HUES6 (cell line): ENCODE measurements around the gene ARFGEF3.
"Not testable (repeated sequence)": the region's sequence is repeated elsewhere in the genome, so short reads cannot be mapped to it uniquely, and the experiment has no call there.

Experiments
- H3K27ac ChIP-seq: 2 replicates; pipeline ENCODE4 v1.7.0; 2013; ENCODE audit warnings: low read depth, mild to moderate bottlenecking, low read length, inconsistent platforms
- H3K27me3 ChIP-seq: 2 replicates; pipeline ENCODE4 v1.6.1; 2013; ENCODE audit warnings: low read length; ENCODE audit not compliant: control insufficient read depth, insufficient read depth
- H3K36me3 ChIP-seq: 2 replicates; pipeline ENCODE4 v1.6.1; 2013; ENCODE audit warnings: low read length; ENCODE audit not compliant: control insufficient read depth, insufficient read depth
- H3K4me1 ChIP-seq: 2 replicates; pipeline ENCODE4 v1.6.1; 2013; ENCODE audit warnings: low read length; ENCODE audit not compliant: control insufficient read depth, insufficient read depth
- H3K4me3 ChIP-seq: 2 replicates; pipeline ENCODE4 v1.5.1; 2013; ENCODE audit warnings: low read depth, low read length
- H3K9ac ChIP-seq: one replicate; pipeline ENCODE4 v1.6.1; 2013; ENCODE audit warnings: mild to moderate bottlenecking, low read length
- H3K9me3 ChIP-seq: 2 replicates; pipeline ENCODE4 v1.6.1; 2013; ENCODE audit warnings: low read depth, low read length; ENCODE audit not compliant: control insufficient read depth, insufficient read depth

Gene ARFGEF3

GRCh38 chr6:138197570-138197969, 35.8 kb downstream of the ARFGEF3 start:
- no peak overlapping the region for H3K4me3 ChIP-seq
- H3K9me3 ChIP-seq, result no peaks in the 10 kb centered on the region
- no peaks in the 10 kb centered on the region for H3K27me3 ChIP-seq
- H3K36me3 ChIP-seq, result no peaks in the 10 kb centered on the region
- peaks cover 22% of the 10 kb centered on the region for H3K4me1 ChIP-seq
- H3K9ac ChIP-seq, result no peak overlapping the region
- no peak overlapping the region for H3K27ac ChIP-seq

DNA sequence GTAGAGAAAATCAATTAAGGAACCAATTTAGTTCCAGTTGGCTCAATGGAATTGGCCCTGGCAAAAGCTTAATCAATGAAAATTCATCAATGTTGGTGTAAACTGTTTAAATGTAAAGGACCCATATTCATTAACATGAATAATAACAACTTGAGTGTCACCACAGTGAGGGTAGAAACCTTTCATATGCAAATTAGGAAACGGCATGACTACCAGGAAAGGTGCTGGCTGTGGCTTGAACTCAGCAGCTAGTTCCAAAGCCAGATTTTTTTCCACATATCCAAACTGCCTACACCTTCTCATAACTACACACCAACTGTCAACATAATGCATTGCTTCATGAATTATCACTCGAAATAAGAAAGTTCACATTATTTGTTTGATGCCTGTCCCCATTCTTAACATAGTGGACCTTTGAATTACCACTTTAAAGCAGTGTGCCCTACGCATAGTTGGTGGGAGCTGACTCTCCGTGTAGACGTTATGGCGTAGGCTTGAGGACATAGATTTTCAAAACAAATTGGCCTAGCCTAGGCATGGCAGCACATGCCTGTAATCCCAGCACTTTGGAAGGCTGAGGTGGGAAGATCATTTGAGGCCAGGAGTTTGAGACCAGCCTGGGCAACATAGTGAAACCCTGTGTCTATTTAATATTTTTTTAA, 36.8 kb downstream of the ARFGEF3 start:
- no peak overlapping the region for H3K4me3 ChIP-seq

GRCh38 chr6:138201836-138202235, 40.1 kb downstream of the ARFGEF3 start:
- no peaks in the 10 kb centered on the region for H3K36me3 ChIP-seq
- no peak overlapping the region for H3K27ac ChIP-seq
- H3K27me3 ChIP-seq, result no peaks in the 10 kb centered on the region
- H3K9ac ChIP-seq, result no peak overlapping the region
- H3K4me3 ChIP-seq, result no peak overlapping the region
- H3K4me1 ChIP-seq, result peaks cover 14% of the 10 kb centered on the region
- no peaks in the 10 kb centered on the region for H3K9me3 ChIP-seq

More for the DNA sequence above, 36.8 kb downstream of the ARFGEF3 start:
- Histone ChIP-seq H3K27ac (no peak overlapping the region), H3K36me3 (no peaks in the 10 kb centered on the region), H3K4me1 (peaks cover 17% of the 10 kb centered on the region), H3K27me3 (no peaks in the 10 kb centered on the region), H3K9me3 (no peaks in the 10 kb centered on the region), H3K9ac (no peak overlapping the region)

DNA sequence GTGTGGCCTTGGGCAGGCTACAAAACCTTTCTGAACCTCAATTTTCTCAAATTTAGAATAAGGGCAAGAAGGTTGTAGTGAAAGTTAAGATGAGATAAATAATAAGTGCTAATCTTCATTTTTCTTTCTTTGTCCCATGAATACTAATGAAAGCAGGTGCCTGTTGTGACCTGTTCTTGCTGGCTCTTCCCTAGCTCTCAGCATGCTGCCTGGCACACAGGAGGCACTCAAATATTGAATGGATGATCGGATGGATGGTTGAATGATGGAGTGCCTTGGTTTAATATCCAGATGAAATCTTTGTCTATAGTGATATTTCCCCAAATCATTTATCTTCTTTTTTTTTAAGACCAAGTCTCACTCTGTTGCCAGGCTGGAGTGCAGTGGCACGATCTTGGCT, 41.6 kb downstream of the ARFGEF3 start:
- no peaks in the 10 kb centered on the region for H3K27me3 ChIP-seq
- no peaks in the 10 kb centered on the region for H3K9me3 ChIP-seq
- no peak overlapping the region for H3K27ac ChIP-seq
- H3K4me1 ChIP-seq, result peaks cover 8% of the 10 kb centered on the region
- no peak overlapping the region for H3K4me3 ChIP-seq
- H3K36me3 ChIP-seq, result no peaks in the 10 kb centered on the region
- no peak overlapping the region for H3K9ac ChIP-seq

DNA sequence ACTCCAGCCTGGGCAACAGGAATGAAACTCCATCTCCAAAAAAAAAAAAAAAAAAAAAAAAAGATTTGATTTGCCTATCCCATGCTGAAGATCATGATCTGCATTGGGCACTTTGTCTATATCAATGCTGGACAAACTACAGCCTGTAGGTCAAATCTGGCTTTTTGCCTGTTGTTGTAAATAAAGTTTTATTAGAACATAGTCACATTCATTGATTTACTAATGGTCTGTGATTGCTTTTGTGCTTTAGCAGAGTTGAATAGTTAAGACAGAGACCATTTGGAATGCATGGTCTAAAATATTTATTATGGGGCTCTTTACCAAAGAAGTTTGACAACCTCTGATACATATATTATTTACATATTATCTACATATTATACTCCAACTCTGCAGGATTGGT, 42.6 kb downstream of the ARFGEF3 start:
- no peaks in the 10 kb centered on the region; the same call in 1 of the 2 replicates for H3K4me1 ChIP-seq
- no peak overlapping the region for H3K27ac ChIP-seq
- no peaks in the 10 kb centered on the region for H3K27me3 ChIP-seq
- no peaks in the 10 kb centered on the region for H3K36me3 ChIP-seq
- no peak overlapping the region for H3K4me3 ChIP-seq
- H3K9ac ChIP-seq, result no peak overlapping the region
- H3K9me3 ChIP-seq, result no peaks in the 10 kb centered on the region

DNA sequence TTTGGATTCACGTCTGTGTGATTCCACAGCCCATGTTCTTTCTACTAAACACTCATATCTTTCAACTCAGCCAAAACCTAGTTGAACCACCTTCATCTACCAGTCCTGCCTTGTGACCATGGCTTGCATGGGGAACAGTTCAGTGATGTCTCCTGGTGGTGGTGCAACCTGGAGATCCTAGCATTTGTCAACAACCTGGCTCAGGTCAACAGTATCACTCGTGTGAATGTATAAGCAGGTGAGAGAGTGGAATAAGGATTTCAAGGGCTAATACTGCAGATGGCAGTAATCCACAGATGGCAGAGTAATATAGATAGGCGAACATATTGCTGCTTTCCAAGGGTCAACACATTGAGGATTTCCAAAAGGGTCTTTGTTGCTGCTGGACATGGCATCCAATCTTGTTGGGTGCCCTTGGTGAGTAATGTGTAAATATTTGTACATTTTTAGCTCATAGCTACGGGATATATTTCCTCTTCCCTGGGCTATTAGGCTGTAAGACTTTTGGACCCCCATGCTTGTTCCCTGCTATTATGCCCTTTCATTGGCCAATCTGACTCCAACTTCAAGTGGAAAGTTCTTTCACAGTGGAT, 43.1 kb downstream of the ARFGEF3 start:
- Histone ChIP-seq H3K9ac (no peak overlapping the region), H3K27ac (no peak overlapping the region), H3K9me3 (no peaks in the 10 kb centered on the region), H3K27me3 (no peaks in the 10 kb centered on the region), H3K36me3 (no peaks in the 10 kb centered on the region), H3K4me3 (no peak overlapping the region), H3K4me1 (no peaks in the 10 kb centered on the region; the same call in 1 of the 2 replicates)

DNA sequence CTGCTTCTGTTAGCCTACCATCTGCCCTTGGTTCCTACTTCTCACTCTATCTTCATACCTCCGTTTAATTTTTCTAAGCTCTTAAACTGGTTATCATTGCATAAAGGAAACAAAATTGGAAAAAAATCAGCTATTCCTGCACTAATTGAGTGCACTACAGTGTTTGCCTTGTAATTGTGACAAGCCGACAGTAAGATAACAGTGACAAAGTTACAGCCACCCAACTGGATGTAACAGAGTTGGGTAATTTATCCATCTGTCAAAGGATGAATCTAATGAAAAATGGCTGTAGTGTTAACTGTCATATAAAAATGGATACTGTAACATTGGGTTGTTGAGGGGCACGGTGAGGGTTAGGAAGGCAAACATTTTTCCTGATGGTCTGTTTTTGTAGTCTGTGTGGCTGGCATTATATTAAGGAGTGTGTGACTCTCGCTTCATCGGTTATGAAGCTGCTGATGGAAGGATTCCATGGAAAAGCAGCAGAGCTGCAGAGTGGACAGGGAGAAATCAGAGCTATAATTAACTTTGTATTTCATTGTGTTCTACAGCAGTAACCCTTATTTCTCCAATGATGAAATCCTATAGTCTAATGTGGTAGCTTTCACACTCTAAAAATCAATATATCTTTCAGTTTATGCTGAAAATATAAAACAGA, 43.8 kb downstream of the ARFGEF3 start:
- H3K4me1 ChIP-seq, result no peaks in the 10 kb centered on the region; the same call in 1 of the 2 replicates
- no peaks in the 10 kb centered on the region for H3K27me3 ChIP-seq
- no peaks in the 10 kb centered on the region for H3K9me3 ChIP-seq
- no peak overlapping the region for H3K9ac ChIP-seq
- H3K27ac ChIP-seq, result no peak overlapping the region
- no peak overlapping the region for H3K4me3 ChIP-seq
- no peaks in the 10 kb centered on the region for H3K36me3 ChIP-seq

GRCh38 chr6:138206862-138207261, 45.1 kb downstream of the ARFGEF3 start:
- Histone ChIP-seq H3K27ac (no peak overlapping the region), H3K4me3 (no peak overlapping the region), H3K4me1 (no peaks in the 10 kb centered on the region; the same call in 1 of the 2 replicates)

DNA sequence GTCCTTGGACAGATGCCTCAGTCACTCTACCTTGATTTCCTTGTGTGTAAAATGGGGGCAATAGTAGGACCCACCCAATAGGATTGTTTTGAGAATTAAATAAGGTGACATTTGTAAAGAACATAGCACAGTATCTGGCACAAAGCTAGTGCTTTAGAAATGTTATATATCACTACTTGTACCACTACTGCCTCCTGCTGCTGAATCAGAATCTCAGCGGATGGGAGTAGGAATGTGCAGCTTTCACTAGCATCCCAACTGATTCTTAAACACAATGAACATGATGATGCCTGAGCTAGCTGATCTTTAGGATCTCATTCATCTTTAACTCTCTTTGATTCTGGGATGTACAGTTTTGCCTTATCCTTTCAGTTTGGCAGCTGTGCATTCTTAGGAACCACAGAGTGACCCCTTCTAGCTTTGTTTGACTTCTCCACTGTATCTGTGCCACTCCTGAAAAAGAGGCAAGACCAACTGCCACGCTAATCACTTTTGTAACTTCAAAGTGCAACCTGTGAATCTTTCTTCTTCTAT, 49.4 kb downstream of the ARFGEF3 start:
- Histone ChIP-seq H3K27me3 (no peaks in the 10 kb centered on the region), H3K9ac (no peak overlapping the region), H3K9me3 (no peaks in the 10 kb centered on the region), H3K27ac (no peak overlapping the region), H3K4me1 (no peaks in the 10 kb centered on the region; the same call in 1 of the 2 replicates), H3K36me3 (no peaks in the 10 kb centered on the region), H3K4me3 (no peak overlapping the region)

More at GRCh38 chr6:138206862-138207261, 45.1 kb downstream of the ARFGEF3 start:
- Histone ChIP-seq H3K27me3 (no peaks in the 10 kb centered on the region), H3K9ac (no peak overlapping the region), H3K9me3 (no peaks in the 10 kb centered on the region), H3K36me3 (no peaks in the 10 kb centered on the region)

DNA sequence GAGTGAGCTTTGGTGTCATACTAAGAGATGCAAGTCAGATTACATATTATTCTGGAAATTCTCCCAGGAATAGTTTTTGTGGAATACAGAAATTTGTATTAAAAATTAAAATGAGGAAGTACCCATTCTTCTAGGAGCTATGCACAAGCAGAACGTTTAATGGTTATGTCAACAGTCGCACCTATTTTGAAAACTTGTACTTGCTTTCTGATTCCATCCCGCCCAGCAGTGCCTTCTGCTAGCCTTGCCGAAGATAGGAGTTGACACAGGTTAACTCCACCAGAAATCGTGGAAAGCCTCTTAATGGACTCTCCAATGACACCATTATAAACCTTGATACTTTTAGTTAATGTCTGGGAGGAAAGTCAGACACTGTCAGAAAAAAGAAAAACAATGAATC, 49.9 kb downstream of the ARFGEF3 start:
- Histone ChIP-seq H3K27ac (no peak overlapping the region), H3K36me3 (no peaks in the 10 kb centered on the region), H3K9ac (no peak overlapping the region), H3K27me3 (no peaks in the 10 kb centered on the region), H3K4me3 (no peak overlapping the region), H3K4me1 (no peaks in the 10 kb centered on the region; the same call in 1 of the 2 replicates), H3K9me3 (no peaks in the 10 kb centered on the region)

- H3K27me3 ChIP-seq, H3K27ac ChIP-seq: not testable (repeated sequence)
These were observed 50.8 kb downstream of the ARFGEF3 start for GRCh38 chr6:138212530-138212929.

More at GRCh38 chr6:138212530-138212929, 50.8 kb downstream of the ARFGEF3 start:
- H3K4me1 ChIP-seq, H3K9me3 ChIP-seq, H3K36me3 ChIP-seq, H3K4me3 ChIP-seq, H3K9ac ChIP-seq: not testable (repeated sequence)
